ENCODE measurements around the gene C1GALT1C1. TPM values are rescaled to one million over a fixed set of nuclear protein-coding genes. Genes with fewer than 3 reads are reported as not detected.

Gene C1GALT1C1
- total and polyA plus RNA-seq, 2 experiments from 2014 or later = 13.7 to 24.4 TPM

GRCh38 chrX:120647127-120647526 is 17.3 kb upstream of the C1GALT1C1 start:
- Histone ChIP-seq H3K27ac (no peak overlapping the region), H3K4me3 (no peak overlapping the region), H3K36me3 (no peaks in the 10 kb centered on the region), H3K9me3 (ENCODE audit: low read depth) (no peaks in the 10 kb centered on the region), H3K27me3 (no peaks in the 10 kb centered on the region), H3K4me1 (ENCODE audit: low read depth) (no peaks in the 10 kb centered on the region)
- DNase-seq (ENCODE audit: low read depth in 1 of 2, low spot score in 1 of 2) = no peak
- TF ChIP-seq CTCF (IDR thresholded peaks at IDR 0.05; ENCODE audit: low read depth, low read length) = no peak

GRCh38 chrX:120642871-120643270 is 13.0 kb upstream of the C1GALT1C1 start:
- no peaks in the 10 kb centered on the region for H3K9me3 ChIP-seq (ENCODE audit: low read depth)
- no peak for TF ChIP-seq CTCF (IDR thresholded peaks at IDR 0.05; ENCODE audit: low read depth, low read length)
- H3K36me3 ChIP-seq = no peaks in the 10 kb centered on the region
- DNase-seq (ENCODE audit: low read depth in 1 of 2, low spot score in 1 of 2) = no peak
- no peak overlapping the region for H3K27ac ChIP-seq
- no peaks in the 10 kb centered on the region for H3K27me3 ChIP-seq
- no peaks in the 10 kb centered on the region for H3K4me1 ChIP-seq (ENCODE audit: low read depth)
- H3K4me3 ChIP-seq = no peak overlapping the region

GRCh38 chrX:120638619-120639018 is 8.8 kb upstream of the C1GALT1C1 start:
- H3K9me3 ChIP-seq (ENCODE audit: low read depth) = no peaks in the 10 kb centered on the region
- H3K27ac ChIP-seq = no peak overlapping the region
- H3K4me3 ChIP-seq = no peak overlapping the region
- H3K4me1 ChIP-seq (ENCODE audit: low read depth) = no peaks in the 10 kb centered on the region
- TF ChIP-seq CTCF (IDR thresholded peaks at IDR 0.05; ENCODE audit: low read depth, low read length) = no peak
- no peaks in the 10 kb centered on the region for H3K36me3 ChIP-seq
- no peaks in the 10 kb centered on the region for H3K27me3 ChIP-seq
- DNase-seq (ENCODE audit: low read depth in 1 of 2, low spot score in 1 of 2) = no peak

GRCh38 chrX:120625371-120625770 is 4.5 kb downstream of the C1GALT1C1 start:
- H3K4me1 ChIP-seq (ENCODE audit: low read depth) = no peaks in the 10 kb centered on the region
- no peak overlapping the region for H3K4me3 ChIP-seq
- TF ChIP-seq CTCF (IDR thresholded peaks at IDR 0.05; ENCODE audit: low read depth, low read length) = no peak
- H3K27me3 ChIP-seq = no peaks in the 10 kb centered on the region
- H3K36me3 ChIP-seq = no peaks in the 10 kb centered on the region
- peak in 1 of 2 donors; percentile 63 for DNase-seq (ENCODE audit: low read depth in 1 of 2, low spot score in 1 of 2)
- H3K27ac ChIP-seq = no peak overlapping the region
- H3K9me3 ChIP-seq (ENCODE audit: low read depth) = no peaks in the 10 kb centered on the region

GRCh38 chrX:120617996-120618630 is 11.7 kb downstream of the C1GALT1C1 start:
- Histone ChIP-seq H3K27me3 (no peaks in the 10 kb centered on the region), H3K9me3 (ENCODE audit: low read depth) (peaks cover 3% of the 10 kb centered on the region), H3K27ac (no peak overlapping the region), H3K4me1 (ENCODE audit: low read depth) (no peaks in the 10 kb centered on the region), H3K36me3 (no peaks in the 10 kb centered on the region), H3K4me3 (no peak overlapping the region)
- no peak for TF ChIP-seq CTCF (IDR thresholded peaks at IDR 0.05; ENCODE audit: low read depth, low read length)
- DNase-seq (ENCODE audit: low read depth in 1 of 2, low spot score in 1 of 2) = no peak
